NCI-H128 (cell line): ENCODE data around the gene IL1B.
"Not testable (repeated sequence)": the region's sequence is repeated elsewhere in the genome, so short reads cannot be mapped to it uniquely, and the experiment has no call there.

ENCODE experiments used
- DNase-seq: peaks from one replicate; lab custom pipeline; 2025; ENCODE audit not compliant: unreplicated experiment; lab: John Stamatoyannopoulos, UW

IL1B gene

DNA sequence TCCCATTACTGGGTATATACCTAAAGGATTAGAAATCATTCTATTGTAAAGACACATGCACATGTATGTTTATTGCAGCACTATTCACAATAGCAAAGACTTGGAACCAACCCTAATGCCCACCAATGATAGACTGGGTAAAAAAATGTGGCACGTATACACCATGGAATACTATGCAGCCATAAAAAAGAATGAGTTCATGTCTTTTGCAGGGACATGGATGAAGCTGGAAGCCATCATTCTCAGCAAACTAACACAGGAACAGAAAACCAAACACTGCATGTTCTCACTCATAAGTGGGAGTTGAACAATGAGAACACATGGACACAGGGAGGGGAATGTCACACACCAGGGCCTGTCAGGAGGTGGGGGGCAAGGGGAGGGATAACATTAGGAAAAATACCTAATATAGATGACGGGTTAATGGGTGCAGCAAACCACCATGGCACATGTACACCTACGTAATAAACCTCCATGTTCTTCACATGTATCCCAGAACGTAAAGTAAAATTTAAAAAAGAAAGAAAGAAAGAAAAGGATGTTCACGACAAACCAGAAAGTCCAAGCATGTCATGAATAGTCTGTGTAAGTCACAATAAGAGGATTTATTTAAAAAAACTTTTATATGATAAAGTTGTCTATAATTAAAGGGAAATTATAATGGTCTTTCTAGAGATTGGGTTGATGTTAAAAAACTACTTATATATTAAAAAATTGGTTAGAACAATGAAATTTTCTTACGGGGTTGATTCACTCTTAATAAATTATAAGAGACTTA lies 23.0 kb upstream of the IL1B start:
- not testable (repeated sequence) for DNase-seq

DNA sequence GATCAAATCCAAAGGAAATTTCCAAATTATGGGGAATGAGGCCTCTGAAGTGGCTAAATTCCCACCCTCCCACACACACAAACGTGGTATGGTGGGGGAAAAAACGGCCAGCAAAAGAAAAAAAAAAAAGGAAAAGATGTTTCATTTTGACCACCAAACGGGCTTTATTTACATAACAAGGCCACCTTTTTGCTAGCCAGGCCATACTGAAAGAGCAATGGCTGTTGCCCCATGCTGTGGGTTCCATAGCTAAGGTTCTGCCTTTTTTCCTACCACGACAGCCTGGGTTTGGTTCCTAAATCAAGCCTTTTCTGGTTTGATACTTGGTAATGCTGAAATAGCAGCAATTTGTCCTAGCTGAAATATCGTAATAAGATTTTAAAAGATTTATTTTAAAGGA lies 14.0 kb upstream of the IL1B start:
- no peak for DNase-seq

DNA sequence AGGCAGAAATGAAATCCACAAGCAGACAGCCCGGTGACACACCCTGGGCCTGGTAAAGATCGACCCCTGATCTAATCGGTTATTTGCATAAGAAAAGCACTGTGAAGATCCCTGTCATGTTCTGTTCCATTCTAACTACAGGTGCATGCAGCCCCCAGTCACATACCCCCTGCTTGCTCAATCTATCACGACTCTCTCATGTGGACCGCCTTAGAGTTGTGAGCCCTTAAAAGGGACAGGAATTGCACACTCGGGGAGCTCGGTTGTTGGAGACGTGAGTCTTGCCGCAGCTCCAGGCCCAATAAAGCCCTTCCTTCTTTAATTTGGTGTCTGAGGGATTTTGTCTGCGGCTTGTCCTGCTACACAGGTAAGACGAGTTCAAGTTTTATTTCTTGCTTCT lies 13.4 kb upstream of the IL1B start:
- DNase-seq, result no peak

DNA sequence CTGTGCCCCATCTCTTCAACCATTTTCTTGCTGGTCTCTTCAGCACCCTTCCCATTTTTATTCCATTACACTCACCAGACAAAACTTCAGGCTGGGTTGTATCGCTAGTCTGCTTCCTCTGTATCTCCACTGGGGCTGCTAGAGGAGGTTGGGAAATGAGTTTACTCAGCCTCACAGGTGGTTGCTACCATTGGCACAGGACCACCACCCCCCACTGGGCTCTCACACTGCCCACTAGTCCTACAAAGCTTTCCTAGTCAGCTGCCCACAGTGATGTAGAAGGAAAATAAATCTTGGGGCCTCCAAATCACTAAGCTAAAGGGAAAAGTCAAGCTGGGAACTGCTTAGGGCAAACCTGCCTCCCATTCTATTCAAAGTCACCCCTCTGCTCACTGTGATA lies 12.3 kb upstream of the IL1B start:
- DNase-seq, result no peak

DNA sequence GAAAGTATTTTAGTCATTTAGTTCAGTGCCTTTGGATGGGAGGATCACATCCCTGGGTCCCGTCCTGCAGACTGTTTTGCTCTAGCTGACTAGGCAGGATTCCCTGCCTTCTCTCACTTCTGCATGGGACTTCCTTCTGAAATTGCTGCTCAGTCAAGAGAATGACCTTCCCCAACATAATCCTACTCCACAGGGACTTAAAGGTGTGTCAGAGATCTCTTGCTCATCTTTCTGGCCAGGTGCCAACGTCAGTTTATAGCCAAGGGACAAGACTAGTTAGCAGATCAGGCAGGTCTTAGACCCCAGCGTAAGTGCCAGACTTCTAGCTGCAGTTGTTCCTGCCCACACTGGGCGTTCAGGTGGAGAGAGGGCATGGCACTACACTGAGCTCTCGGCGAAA lies 9.5 kb upstream of the IL1B start:
- DNase-seq, result no peak

DNA sequence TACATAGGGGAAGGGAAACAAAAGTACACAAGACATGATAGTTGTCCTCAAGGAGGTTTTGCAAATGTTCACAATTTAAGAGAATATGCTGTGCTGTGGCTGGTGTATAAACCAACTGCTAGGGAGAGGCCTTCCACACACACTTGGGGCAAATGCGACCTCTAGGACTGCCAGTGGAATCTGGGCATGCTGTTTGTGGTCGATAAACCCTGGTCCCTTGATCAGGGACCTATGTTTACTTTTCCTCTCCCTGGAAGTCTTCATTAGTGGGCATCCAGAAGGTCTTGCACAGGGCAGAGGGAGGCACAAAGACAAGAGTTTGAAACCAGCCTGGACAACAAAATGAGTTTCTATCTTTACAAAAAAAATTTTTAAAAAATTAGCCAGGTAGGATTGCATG lies 7.3 kb upstream of the IL1B start:
- DNase-seq, result no peak

DNA sequence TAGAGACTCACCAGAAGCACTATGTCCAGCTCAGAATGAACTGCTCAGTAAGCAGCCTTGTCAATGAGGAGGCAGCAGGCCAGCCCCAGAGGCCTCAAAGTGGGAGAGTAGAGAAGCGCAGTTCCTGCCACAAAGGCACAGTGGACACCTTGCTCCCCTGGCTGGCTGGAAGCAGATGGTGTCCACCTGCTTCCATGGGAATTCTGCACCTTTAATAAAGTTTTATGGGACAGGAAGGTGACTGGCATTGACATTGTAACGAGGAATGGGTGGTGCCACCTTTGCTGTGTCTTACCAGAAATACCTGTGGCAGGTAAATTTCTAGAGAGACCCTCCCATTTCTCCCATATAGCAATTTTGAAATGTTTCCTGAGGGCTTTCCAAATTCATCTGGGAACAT lies 6.7 kb upstream of the IL1B start:
- no peak for DNase-seq

DNA sequence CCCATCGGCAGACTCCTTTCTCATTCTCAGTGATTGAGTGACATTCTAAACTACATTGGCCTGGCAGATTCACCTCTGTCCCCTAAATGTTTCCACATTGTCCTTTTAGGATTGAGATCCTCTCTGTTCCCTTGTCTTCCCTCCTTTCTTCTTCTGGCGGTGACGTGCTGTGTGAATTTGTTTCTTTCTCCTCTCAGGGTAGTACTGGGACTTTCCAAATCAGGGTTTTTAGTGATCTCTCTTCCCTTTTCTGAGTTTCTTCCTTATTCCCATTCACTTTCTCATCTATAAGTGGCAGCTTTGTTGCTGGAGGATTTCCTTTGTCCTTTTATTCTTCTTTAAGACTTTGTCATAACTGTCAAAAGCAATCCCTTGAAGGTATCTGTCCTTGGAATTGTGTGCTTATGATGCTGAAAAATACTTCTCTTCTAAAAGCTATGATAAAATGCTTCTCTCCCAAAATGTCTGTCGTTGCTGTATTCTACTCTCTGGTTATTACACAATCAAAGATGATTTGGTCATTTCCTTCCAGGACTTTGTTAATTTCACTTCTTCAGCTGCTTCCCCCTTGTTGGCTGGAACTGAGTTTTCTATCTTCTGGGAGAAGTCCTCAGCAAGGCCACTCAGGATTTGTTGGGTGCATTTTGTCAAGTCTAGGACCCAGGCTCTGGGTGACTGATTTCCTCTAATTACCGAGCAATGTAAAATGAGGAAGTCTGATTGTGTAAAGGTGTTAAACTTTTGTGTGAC lies 4.9 kb upstream of the IL1B start:
- DNase-seq, result no peak

DNA sequence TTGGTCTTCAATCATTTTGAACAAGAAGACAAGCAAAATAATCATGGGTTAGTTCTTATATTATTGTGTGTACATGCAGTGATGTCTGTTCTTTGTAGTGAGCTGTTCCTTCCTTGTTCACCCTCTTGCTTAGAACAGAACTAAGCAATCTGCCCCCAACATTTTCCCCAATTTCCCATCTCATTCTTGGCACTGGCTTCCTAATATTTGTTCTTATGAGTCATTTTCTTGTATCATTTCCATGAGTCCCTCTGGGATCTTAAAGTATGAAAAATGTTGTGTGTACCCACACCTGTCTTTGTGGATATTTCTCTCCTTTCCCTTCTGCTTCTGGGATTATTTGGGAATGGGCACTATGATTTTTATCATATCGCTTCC lies 3.5 kb upstream of the IL1B start:
- DNase-seq, result no peak

DNA sequence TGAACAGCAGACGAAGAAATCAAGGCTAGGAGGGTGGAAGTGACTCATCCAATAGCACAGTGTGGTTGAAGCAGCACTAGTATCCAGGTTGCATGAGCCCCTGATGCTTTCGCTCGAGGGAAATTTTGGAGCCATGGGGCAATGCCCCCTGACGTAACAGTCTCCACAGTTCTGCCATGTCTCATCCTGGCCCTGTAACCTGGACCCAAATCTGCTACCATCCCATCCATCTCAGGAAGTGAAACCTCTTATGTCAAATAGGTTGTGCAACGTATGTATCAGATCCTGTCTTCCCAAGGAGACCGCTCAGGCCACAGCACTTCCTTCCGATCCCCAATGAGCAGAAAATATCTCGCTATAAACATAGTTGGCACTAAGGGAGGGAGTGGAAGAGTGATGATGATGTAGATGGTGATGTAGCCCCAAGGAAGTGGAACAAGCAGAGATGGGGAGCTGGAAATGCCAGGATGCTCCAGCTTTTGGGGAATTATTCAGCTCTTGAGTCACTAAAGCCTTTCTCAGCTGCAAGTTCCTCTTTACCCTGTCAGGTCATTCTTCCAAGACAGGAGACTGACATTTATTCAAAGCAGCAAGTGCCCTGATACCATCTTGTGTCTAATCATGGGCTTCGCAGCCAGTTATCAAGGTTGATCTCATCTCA lies 3.0 kb upstream of the IL1B start:
- DNase-seq, result no peak

DNA sequence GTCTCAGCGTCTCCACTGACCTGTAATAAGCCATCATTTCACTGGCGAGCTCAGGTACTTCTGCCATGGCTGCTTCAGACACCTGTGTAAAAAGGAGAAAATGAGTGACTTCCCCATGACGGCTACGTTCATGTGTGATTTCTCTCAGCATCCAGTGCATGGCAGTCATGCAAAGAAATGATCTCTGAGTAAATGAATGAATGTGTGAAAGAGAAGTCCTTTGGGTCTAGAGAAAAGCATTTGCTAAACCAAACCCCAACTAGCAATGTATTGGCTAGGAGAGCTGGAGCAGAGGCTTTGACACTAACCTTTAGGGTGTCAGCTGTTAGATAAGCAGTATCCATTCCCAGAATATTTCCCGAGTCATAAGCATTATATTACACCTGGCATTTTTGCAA lies 417 bp downstream of the IL1B start:
- no peak for DNase-seq

DNA sequence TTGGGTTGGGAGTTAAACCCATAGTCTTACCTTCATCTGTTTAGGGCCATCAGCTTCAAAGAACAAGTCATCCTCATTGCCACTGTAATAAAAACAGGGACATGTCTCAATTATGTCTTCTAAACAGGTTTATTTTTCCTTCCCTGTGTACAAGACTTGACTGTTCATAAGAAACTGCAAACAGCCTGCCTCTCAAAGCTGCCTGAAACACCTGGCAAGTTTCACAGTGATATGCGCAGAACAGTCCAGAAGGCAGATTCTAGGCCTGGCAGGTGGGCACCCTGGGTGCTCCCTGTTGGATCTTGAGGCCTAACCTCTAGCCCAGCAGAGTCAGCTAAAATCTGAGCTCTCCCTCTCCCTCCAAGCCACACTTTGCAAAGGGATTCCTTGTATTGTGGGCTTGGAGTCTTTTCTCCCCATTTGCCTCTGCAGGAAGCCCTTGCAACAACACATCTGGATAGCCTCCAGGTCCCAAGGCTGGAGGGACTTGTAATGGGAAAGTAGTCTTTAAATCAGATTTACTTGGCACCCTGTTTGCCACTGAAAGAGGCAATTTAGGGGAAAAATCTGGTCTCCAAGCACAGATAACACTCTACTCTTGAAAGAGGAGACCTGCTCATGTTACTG lies 930 bp downstream of the IL1B start:
- DNase-seq, result no peak

DNA sequence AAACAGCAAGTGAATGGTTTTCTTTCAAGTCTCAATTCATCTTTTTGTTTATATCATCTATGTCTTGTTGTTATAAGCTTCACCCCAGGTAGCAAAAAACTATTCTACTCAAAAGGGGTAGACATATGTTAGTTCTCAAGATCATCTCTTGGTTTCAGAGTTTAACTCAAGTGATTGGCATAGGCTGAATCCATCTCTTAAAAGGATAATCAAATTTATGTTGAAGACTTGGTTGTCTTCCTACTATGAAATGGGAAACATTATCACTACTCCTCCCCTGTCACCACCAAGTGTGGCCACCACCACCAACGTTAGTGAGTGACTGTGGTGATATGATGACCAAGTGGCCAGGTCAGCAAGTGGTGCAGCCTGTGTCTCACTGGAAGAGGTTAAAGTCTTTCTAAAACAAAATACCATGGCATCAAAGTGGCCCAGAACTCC lies 1.5 kb downstream of the IL1B start:
- no peak for DNase-seq

DNA sequence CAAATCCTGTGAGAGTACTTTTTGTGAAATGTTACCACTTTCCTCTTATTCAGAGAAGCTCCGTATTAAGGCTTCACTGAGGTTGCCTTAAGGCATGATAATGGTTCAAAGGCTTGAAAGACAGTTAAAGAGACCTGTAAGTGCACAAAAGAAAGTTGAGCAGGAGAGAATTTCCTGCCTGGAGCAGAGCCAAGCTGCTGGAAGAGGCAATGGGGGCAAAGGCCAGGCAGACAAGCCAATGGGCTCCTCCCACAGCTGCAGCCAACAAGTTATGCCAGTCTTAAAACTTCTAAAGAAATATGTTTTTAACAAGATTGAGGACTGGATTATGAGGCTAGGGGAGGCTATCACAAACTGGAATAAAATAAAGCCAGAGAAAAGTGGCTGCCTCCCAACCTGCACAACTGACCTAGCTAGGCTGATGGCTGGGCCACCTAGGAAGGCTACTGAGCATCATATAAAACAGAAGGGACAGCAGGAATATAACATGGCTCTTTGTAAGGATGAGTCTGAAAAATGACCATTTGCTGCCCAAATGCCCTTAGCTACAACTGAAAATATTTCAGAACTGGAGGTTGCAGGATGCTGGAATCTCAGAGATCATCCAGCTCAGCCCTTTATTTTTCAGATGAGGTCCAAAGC lies 2.1 kb downstream of the IL1B start:
- no peak for DNase-seq

DNA sequence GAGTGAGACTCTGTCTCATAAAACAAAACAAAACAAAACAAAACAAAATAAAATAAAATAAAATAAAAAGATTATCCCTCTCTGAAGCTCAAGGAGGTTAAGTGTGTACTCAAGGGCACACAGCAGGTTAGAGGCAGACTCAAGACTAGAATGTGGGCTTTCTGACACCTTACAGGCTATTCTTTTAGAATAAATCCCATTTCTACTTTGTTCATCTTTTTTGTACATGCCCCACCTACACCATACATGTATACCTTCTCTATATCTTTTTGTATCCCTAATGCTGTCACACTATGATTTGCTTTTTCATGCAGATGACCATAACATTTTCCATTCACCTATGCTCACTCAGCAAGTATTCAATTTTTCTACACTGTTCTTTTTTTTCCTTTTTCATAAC lies 2.6 kb downstream of the IL1B start:
- no peak for DNase-seq

DNA sequence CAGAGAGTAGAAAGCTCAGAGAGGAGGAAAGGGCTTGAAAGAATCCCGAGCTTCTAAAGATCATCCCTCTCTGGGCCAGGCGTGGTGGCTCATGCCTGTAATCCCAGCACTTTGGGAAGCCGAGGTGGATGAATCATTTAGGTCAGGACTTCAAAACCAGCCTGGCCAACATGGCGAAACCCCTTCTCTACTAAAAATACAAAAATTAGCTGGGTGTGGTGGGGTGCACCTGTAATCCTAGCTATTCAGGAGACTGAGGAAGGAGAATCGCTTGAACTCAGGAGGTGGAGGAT lies 3.0 kb downstream of the IL1B start:
- DNase-seq, result not testable (repeated sequence)

DNA sequence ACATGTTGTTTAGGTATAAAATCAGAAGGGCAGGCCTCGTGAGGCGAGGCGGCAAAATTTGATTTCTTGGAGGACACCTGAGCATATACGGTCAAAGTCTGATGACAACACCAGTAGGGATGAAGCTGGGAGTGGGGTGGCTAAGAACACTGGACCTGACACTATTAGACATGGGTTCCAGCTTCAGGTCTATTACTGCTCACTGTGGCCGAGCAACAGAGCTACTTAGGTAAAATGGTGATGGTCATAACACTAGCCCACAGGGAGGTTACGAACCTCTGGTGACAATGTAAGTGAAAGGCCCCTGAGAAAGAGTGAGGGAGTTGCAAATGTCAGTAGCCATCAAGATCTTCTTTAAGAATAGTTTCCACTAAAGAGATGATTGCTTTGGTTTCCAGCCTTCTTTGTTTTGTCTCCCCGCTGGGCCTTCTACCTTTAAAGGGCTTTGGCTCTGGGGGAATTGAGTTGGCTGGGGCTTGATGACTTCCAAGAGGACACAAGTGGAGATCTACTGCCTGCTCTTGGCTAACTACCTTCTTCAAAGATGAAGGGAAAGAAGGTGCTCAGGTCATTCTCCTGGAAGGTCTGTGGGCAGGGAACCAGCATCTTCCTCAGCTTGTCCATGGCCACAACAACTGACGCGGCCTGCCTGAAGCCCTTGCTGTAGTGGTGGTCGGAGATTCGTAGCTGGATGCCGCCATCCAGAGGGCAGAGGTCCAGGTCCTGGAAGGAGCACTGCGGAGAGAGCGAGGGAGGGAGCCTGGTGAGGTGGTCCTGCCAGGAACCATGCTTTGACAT lies 3.5 kb downstream of the IL1B start:
- no peak for DNase-seq

DNA sequence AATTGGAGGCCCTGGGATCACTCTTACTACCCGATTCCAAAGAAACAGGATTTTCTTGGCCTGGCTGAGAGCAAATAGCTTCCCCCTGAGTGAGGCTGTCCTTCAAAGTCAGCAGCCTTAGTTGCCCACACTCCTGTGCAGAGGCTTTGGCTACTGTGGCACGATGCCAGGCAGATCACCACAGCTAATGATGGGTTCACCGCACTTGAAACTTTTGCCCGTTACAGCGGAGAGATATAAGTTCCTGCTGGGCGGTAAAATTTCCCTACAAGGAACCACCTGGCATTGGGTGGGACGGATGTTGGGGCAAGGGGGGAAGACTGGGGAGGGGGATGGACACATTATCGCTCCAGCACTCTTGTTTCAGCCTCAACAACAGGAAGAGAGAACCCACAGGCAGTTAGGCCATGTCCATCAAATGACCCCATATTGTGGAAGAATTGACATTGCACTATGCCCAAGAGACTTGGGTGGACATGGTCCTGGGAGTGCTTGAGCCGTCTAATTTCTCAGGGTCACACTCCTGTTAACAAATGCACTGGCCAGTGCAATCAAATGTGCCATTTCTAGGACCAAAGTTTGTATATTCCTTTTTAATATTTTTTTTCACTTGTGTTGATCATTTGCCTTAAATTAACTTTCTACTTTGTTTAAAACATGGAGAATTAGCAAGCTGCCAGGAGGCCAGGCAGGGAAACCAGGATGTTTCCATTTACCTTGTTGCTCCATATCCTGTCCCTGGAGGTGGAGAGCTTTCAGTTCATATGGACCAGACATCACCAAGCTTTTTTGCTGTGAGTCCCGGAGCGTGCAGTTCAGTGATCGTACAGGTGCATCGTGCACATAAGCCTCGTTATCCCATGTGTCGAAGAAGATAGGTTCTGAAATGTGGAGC lies 4.4 kb downstream of the IL1B start:
- DNase-seq, result no peak

DNA sequence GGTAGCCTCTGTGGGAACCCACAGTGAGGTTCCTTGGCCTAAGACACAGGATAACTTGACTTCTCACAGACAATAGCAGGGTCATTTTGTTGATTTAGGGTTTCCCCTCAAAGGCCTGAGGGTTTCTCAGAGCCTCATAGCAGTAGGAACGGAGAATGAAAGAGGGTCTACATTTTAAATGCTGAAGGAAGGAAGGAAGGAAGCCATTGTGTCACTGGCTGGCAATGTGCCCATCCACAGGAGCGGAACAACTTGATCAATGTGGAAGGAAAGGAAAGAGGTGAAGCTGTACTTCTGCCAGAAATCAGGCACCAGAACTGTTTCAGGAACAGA lies 5.1 kb downstream of the IL1B start:
- no peak for DNase-seq
